ENCODE data around the gene RUVBL2.
"Not testable (repeated sequence)": the region's sequence is repeated elsewhere in the genome, so short reads cannot be mapped to it uniquely, and the experiment has no call there.

The RUVBL2 gene

DNA sequence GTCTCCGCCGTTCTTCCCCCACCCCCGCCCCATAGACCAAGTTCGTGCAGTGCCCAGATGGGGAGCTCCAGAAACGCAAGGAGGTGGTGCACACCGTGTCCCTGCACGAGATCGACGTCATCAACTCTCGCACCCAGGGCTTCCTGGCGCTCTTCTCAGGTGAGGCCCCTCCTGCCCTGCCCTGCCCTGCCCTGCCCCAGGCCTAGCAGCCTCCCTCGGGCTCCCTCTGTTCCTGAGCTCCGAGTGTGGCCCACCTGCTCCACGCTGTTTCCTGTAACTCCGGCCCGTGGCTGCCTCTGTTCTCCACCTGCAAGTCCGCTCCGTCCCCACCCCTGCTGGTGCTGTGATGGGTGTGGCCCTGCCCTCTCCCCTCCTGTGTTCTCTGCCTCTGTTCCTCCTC lies 16.8 kb downstream of the RUVBL2 start:
- TF ChIP-seq GATA3 (IDR thresholded peaks at IDR 0.05; ENCODE audit: low read depth, low read length) = no peak
- no peak for TF ChIP-seq GATA2 (IDR thresholded peaks at IDR 0.05; ENCODE audit: low read depth, low read length)

DNA sequence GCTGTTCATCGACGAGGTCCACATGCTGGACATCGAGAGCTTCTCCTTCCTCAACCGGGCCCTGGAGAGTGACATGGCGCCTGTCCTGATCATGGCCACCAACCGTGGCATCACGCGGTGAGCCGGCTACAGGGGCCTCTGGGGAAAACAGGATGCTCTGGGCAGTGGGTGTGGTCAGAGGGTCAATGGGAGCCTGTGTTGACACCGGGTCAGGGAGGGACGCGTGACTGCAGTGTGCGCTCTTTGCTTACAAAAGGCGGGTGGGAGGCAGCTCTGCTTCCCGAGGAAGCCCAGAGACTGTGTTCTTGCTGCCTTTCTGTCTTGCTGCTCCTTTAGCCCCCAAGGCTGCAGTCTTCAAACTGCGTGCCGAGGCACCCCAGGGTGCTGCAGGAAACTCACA lies 17.5 kb downstream of the RUVBL2 start:
- no peak for TF ChIP-seq GATA2 (IDR thresholded peaks at IDR 0.05; ENCODE audit: low read depth, low read length)

DNA sequence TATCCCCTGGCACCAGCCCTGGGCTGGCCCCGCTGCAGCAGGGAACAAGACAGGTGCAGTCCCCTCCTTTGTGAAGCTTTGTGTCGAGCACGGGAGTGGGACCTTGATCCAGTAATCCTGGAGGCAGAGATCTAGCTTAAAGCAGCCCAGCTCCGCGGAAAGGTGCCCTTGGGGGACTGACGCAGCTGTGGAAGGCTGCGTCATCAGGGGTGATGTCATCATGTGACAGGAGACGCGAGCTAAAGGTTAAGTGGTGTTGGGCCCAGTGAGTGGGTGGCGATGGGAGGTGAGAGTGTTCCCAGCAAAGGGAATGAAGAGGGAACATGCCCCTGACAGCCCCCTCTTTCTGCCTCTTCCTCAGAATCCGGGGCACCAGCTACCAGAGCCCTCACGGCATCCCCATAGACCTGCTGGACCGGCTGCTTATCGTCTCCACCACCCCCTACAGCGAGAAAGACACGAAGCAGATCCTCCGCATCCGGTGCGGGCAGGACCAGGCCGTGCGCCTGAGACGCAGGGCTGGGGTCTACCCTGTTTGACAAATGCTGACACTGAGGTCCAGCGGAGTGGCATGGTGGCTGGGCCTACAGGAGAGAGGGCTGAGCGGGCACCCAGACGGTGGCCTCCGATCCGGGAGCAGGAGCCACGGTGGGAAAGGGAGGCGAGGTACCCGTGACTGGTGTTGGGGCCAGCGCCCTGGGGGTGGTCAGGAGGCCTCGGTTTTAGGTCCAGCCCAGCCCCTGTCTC lies 20.6 kb downstream of the RUVBL2 start:
- TF ChIP-seq GATA3 (IDR thresholded peaks at IDR 0.05; ENCODE audit: low read depth, low read length) = no peak
- TF ChIP-seq GATA2 (IDR thresholded peaks at IDR 0.05; ENCODE audit: low read depth, low read length) = no peak

DNA sequence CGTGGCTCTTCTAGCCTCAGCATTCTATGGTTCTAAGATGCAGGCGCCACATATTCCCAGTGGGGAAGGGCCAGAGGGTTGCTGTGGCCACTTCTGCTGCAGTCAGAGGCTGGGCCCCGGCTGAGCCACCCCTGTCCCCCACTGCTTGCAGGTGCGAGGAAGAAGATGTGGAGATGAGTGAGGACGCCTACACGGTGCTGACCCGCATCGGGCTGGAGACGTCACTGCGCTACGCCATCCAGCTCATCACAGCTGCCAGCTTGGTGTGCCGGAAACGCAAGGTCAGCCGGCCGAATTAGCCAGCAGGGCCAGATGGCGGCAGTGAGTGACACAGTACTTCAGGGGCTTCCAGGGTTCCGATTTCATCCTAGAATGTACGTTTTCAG lies 21.2 kb downstream of the RUVBL2 start:
- TF ChIP-seq GATA2 (IDR thresholded peaks at IDR 0.05; ENCODE audit: low read depth, low read length) (no peak), GATA3 (IDR thresholded peaks at IDR 0.05; ENCODE audit: low read depth, low read length) (no peak)

DNA sequence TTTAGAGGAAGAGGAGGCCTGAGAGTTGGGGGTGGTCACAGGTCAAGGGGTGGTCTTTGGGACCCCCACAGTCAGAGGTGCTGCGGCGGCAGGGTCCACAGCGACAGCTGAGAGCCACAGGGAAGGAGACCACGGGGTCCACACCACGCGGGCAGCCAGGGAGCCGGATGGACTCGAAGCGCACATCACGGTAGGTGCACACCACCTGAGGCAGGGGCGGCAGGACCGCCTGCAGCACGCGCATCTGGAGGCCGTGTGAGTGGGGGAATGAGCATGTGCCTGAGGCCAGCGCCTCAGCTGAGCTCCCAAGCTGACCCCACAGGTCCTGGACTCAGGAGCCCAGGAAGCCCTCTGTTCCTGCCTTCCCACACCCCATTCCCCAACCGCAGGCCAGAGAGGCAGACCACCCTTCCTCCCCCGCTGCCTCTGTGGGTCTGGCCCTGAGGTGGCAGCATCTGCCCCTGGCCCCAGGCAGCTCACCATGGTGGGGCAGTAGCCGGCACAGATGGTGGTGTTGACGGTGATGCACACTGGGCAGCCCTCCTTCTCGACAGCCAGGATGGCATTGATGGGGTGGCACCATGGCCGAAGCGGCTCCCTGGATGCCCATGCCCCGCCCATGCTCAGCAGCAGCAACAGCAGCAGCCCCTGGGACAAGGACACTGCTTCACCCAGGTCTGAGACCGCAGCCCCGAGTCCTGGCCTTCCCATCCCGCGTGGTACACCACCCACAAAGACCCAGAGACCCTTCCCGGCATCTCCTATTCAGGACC lies 22.6 kb downstream of the RUVBL2 start:
- TF ChIP-seq GATA2 (IDR thresholded peaks at IDR 0.05; ENCODE audit: low read depth, low read length) (no peak), GATA3 (IDR thresholded peaks at IDR 0.05; ENCODE audit: low read depth, low read length) (no peak)

DNA sequence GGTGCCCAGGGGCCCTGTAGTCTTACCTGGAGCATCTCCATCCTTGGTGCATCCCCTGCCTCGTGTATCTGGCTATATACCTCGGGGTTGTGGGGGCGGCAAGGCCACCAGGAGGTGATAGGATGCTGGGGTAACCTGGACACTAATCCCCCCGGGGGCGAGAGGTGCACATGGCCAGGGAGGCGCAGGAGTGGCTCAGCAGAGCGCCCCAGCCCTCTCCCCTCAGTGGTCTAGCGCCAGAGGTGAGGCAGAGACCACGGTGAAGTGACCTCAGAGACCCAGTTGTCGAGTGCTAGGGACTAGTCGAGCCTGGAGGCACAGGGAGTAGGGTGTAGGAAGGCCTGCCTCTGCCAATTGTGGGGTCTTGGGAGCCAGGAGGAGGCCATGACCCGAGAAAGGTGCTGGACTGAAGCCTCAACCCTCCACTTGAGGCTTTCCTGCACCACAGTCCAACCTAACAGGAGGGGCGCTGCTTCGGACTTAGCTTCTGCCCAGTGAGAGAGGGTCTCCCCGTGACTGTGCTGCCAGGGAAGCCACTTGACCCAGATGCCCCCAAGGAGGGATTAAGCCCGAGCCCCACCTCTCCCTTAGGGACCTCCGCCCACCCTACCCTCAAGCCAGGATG lies 23.5 kb downstream of the RUVBL2 start, which contains the start of gene LHB:
LHB (minus strand) TSS at position 51 of the 625 bp plus-strand sequence; CDS start at position 41, 10 bp downstream.
- TF ChIP-seq GATA2 (IDR thresholded peaks at IDR 0.05; ENCODE audit: low read depth, low read length) (no peak), GATA3 (IDR thresholded peaks at IDR 0.05; ENCODE audit: low read depth, low read length) (no peak)

DNA sequence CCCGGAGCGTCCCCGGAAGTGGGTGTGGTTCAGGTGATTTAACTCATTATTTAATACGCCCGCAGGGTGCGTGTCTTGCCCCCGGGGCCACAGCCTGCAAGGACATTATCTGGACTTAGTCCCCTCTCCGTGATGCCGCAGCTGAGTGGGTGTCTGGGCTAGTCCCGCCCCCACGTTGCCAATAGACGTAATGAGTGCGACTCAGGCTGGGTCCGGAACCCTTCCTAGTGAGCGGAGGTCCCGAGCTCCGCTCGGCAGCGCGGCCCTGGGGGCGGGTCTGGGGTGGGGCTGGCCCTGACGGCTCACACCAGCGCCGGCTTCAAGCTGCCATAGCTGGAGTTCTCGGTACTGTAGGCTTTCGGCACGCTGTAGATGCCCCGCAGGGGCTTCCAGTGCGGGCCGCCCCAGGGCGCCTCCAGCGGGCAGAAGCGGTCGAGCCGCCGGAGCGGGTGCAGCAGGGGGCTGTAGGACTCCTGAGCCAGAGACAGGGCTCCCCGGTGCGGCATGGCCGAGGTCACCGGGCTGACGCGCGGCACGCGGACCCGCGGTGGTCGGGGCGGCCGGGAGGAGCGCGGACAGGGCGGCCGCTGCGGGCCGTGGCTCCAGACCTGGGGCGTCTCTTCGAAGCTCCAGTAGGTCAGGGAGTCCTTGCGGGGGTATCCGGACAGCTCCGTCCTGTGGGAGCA lies 24.1 kb downstream of the RUVBL2 start:
- TF ChIP-seq GATA3 (IDR thresholded peaks at IDR 0.05; ENCODE audit: low read depth, low read length) (no peak), GATA2 (IDR thresholded peaks at IDR 0.05; ENCODE audit: low read depth, low read length) (no peak)

- TF ChIP-seq GATA2 (IDR thresholded peaks at IDR 0.05; ENCODE audit: low read depth, low read length) (no peak), GATA3 (IDR thresholded peaks at IDR 0.05; ENCODE audit: low read depth, low read length) (no peak)
Measured at GRCh38 chr19:49019242-49019932, 25.7 kb downstream of the RUVBL2 start.

GRCh38 chr19:49020342-49020741 lies 26.7 kb downstream of the RUVBL2 start:
- TF ChIP-seq GATA2 (IDR thresholded peaks at IDR 0.05; ENCODE audit: low read depth, low read length) (no peak), GATA3 (IDR thresholded peaks at IDR 0.05; ENCODE audit: low read depth, low read length) (no peak)

GRCh38 chr19:49020931-49021895 lies 27.5 kb downstream of the RUVBL2 start:
- TF ChIP-seq GATA2 (IDR thresholded peaks at IDR 0.05; ENCODE audit: low read depth, low read length) = no peak
- no peak for TF ChIP-seq GATA3 (IDR thresholded peaks at IDR 0.05; ENCODE audit: low read depth, low read length)

- TF ChIP-seq GATA2 (IDR thresholded peaks at IDR 0.05; ENCODE audit: low read depth, low read length) = no peak
Measured at GRCh38 chr19:49022116-49022515, 28.4 kb downstream of the RUVBL2 start.

DNA sequence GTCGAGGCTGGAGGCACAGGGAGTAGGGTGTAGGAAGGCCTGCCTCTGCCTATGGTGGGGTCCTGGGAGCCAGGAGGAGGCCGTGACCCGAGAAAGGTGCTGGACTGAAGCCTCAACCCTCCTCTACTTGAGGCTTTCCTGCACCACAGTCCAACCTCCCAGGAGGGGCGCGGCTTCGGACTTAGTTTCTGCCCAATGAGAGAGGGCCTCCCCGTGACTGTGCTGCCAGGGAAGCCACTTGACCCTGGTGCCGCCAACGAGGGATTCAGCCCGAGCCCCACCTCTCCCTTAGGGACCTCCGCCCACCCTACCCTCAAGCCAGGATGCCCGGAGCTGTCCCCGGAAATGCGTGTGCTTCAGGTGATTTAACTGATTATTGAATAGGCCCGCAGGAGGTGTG lies 30.5 kb downstream of the RUVBL2 start, which contains the start of gene CGB3:
CGB3 (minus strand) TSS at position 101 of the 400 bp plus-strand sequence. CDS start 362 bp downstream, outside the sequence.
- TF ChIP-seq GATA2, GATA3 (IDR thresholded peaks at IDR 0.05; ENCODE audit: low read depth, low read length): not testable (repeated sequence)
